ENCODE measurements around the gene SORCS2.

Gene SORCS2

GRCh38 chr4:7322166-7322991 is 130.0 kb downstream of the SORCS2 start:
- DNase-seq (no peak), ATAC-seq (no peak)
- Mint-ChIP-seq H3K27me3 (peaks cover 18% of the 10 kb centered on the region), H3K27ac (no peak overlapping the region), H3K4me3 (no peak overlapping the region), H3K9me3 (peaks cover 5 to 33% of the 10 kb centered on the region in 2 donors), H3K4me1 (peaks cover 7% of the 10 kb centered on the region)

GRCh38 chr4:7323461-7323871 is 131.1 kb downstream of the SORCS2 start:
- Mint-ChIP-seq H3K4me3 (no peak overlapping the region), H3K27me3 (peaks cover 21% of the 10 kb centered on the region), H3K9me3 (peaks cover 5 to 27% of the 10 kb centered on the region in 2 donors), H3K4me1 (peaks cover 7% of the 10 kb centered on the region), H3K27ac (peak overlapping the region in 1 of 2 donors; percentile 20)
- no peak for DNase-seq
- ATAC-seq: no peak

- Mint-ChIP-seq H3K9me3 (peaks cover 5 to 21% of the 10 kb centered on the region in 2 donors), H3K4me3 (no peak overlapping the region), H3K4me1 (peaks cover 7% of the 10 kb centered on the region), H3K27me3 (peaks cover 21% of the 10 kb centered on the region), H3K27ac (peak overlapping the region in 1 of 2 donors; percentile 20)
- peak; percentile 36 for ATAC-seq
- no peak for DNase-seq
Measured at GRCh38 chr4:7323872-7324650, 131.7 kb downstream of the SORCS2 start.

GRCh38 chr4:7324651-7325121 is 132.3 kb downstream of the SORCS2 start:
- no peak for DNase-seq
- Mint-ChIP-seq H3K27ac (no peak overlapping the region), H3K9me3 (peaks cover 5 to 20% of the 10 kb centered on the region in 2 donors), H3K4me3 (no peak overlapping the region), H3K27me3 (peaks cover 21% of the 10 kb centered on the region), H3K4me1 (peaks cover 7% of the 10 kb centered on the region)
- ATAC-seq: peak; percentile 52

DNA sequence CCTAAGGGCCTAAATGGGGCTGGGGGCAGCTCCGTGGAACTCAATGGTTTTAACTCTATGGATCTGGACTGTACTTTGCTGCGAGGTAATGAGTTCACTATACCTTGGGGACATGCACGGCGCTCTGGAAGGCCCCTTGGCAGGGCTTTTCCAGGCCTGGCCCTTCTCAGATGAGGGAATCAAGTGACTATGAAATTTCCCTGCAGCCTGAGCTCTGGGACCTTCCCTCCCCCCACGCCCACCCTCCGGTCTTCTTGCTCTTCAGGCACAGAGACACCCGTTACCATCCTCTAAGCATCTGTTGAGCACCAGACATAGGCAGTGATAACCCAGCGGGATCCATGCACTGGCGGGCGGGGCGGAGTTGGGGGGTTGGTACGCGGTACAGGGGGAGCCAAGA is 133.2 kb downstream of the SORCS2 start:
- DNase-seq (no peak), ATAC-seq (no peak)
- Mint-ChIP-seq H3K4me3 (no peak overlapping the region), H3K4me1 (peaks cover 7% of the 10 kb centered on the region), H3K27me3 (peaks cover 21% of the 10 kb centered on the region), H3K9me3 (peaks cover 0 to 13% of the 10 kb centered on the region in 2 donors), H3K27ac (no peak overlapping the region)

DNA sequence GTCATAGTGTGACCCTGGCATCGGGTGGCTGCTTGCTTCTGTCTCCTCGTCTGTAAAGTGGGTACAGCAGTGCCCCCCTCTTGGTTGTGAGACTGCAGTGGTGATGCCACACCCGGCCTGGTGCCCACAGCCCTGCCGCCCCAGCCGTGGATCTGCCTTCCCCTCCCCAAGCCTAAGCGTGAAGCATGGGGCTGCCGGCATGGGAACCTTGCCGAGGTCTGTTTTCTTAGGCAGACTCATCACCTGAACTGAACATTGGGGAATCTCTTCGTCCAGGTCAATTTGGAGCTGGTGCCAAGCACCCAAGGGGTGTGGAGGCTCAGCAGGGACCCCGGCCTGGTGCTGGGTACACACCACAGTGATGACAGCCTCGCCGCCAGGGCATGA is 134.0 kb downstream of the SORCS2 start:
- no peak overlapping the region for H3K27ac Mint-ChIP-seq
- peaks cover 7% of the 10 kb centered on the region for H3K4me1 Mint-ChIP-seq
- H3K4me3 Mint-ChIP-seq: no peak overlapping the region
- DNase-seq: no peak
- peaks cover 21% of the 10 kb centered on the region for H3K27me3 Mint-ChIP-seq
- H3K9me3 Mint-ChIP-seq: peaks cover 0 to 5% of the 10 kb centered on the region in 2 donors
- no peak for ATAC-seq

DNA sequence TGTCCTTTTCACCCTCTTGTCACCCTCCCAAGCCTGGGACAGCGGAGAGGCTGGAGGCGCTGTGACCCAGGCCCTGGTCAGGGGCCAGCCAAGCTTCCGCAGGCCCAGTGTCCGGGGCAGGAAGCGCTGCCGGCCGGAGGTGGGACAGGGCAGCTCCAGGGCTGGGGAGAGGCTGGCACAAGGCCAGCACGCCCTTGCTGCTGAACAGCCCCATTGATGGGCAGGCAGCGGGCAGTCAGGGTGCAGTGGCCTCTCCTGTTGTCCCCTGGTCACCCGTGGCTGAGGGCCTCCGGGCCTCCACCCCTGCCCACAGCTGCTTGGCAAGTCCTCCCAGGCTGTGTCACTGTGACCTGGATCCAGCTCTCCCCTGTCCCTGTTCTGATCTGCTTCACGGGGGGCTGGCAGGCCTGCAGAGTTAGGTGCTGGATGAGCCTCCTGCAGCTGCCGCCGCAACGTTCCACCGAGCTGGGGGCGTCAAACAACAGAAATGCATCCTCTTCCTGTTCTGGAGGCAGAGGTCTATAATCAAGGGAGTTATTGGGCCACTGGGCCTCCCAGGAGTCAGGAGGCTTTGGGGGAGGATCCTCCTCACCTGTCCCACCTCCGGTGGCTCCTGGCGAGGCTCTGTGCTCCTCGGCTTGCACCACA is 134.5 kb downstream of the SORCS2 start:
- Mint-ChIP-seq H3K9me3 (peaks cover 0 to under 1% of the 10 kb centered on the region in 2 donors), H3K27me3 (peaks cover 21% of the 10 kb centered on the region), H3K4me3 (no peak overlapping the region), H3K4me1 (peaks cover 7% of the 10 kb centered on the region), H3K27ac (no peak overlapping the region)
- ATAC-seq (no peak), DNase-seq (no peak)

GRCh38 chr4:7327341-7327885 is 135.1 kb downstream of the SORCS2 start:
- Mint-ChIP-seq H3K27ac (peak overlapping the region in 1 of 2 donors; percentile 78), H3K9me3 (no peaks in the 10 kb centered on the region), H3K27me3 (peaks cover 21% of the 10 kb centered on the region), H3K4me3 (no peak overlapping the region), H3K4me1 (peaks cover 7% of the 10 kb centered on the region)
- DNase-seq (no peak), ATAC-seq (no peak)

- peaks cover 20% of the 10 kb centered on the region for H3K27me3 Mint-ChIP-seq
- H3K9me3 Mint-ChIP-seq: no peaks in the 10 kb centered on the region
- DNase-seq: no peak
- no peak for ATAC-seq
- peaks cover 7% of the 10 kb centered on the region for H3K4me1 Mint-ChIP-seq
- no peak overlapping the region for H3K27ac Mint-ChIP-seq
- H3K4me3 Mint-ChIP-seq: no peak overlapping the region
Measured at GRCh38 chr4:7328162-7328912, 136.0 kb downstream of the SORCS2 start.

- ATAC-seq (no peak), DNase-seq (no peak)
- no peak overlapping the region for H3K4me3 Mint-ChIP-seq
- peaks cover 13% of the 10 kb centered on the region for H3K27me3 Mint-ChIP-seq
- H3K4me1 Mint-ChIP-seq: peaks cover 6% of the 10 kb centered on the region
- H3K27ac Mint-ChIP-seq: no peak overlapping the region
- H3K9me3 Mint-ChIP-seq: no peaks in the 10 kb centered on the region
Measured at GRCh38 chr4:7328913-7329638, 136.7 kb downstream of the SORCS2 start.

GRCh38 chr4:7330031-7330596 is 137.8 kb downstream of the SORCS2 start:
- Mint-ChIP-seq H3K27me3 (peaks cover 8% of the 10 kb centered on the region), H3K27ac (no peak overlapping the region), H3K4me1 (no peaks in the 10 kb centered on the region), H3K4me3 (no peak overlapping the region), H3K9me3 (no peaks in the 10 kb centered on the region)
- DNase-seq: no peak
- no peak for ATAC-seq

DNA sequence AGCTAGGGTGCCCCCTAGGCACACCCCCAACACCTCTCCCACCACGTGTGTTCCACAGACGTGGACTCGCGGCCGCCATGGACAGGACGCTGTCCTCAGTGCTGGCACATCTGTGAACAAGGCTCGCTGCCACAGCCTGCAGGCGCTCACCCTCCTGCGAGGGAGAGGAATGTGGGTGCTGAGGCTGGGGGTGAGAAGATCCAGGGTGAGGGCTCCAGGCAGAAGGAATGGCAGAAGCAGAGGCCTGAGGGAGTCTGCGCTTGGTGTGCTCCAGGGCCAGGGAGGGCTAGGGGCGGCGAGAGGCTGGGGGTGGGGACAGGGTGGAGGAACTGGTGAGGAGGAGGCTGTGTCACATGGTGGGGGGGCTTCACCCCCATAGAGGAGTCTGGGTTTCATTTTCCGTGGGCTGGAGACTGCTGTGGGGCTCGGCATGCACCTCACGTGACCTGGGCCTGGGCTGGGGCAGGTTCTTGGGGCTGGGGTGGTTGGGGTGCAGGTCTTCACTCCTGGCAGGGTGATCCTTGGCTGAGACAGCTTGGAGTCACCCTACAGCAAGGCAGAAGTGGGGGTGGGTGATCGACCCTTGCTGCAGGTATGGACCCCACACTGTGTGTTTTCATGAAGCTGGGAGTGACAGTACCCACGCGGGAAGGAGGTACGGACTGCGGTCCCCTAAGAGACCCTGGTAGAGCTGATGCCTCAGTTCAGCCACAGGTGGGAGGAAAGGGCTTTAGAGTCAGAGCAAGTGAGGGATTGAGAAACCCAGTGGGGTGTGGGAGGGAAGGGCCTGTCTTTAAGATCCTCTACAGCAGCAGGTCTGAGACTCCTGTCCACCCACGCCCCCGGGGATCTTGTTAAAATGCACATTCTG is 138.7 kb downstream of the SORCS2 start:
- Mint-ChIP-seq H3K4me3 (no peak overlapping the region), H3K27ac (no peak overlapping the region), H3K9me3 (no peaks in the 10 kb centered on the region), H3K4me1 (no peaks in the 10 kb centered on the region), H3K27me3 (peaks cover 8% of the 10 kb centered on the region)
- ATAC-seq (no peak), DNase-seq (no peak)

DNA sequence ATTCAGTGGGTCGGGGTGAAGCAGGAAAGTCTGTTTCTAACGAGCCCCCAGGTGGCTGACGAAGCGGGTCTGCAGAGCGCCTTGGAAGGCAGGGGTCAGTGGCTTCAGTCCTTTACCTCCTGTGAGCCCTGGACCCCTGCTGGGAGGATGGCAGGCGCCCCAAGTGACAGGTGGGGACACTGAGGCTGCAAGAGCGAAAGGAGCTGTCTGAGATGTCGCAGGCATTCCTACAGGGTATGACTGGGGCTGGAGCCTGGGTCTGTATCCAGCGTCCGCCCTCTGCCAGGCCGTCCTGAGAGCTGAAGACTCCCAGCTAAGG is 139.3 kb downstream of the SORCS2 start:
- H3K4me1 Mint-ChIP-seq: no peaks in the 10 kb centered on the region
- no peak overlapping the region for H3K4me3 Mint-ChIP-seq
- ATAC-seq (no peak), DNase-seq (no peak)
- peaks cover 8% of the 10 kb centered on the region for H3K27me3 Mint-ChIP-seq
- H3K27ac Mint-ChIP-seq: no peak overlapping the region
- H3K9me3 Mint-ChIP-seq: no peaks in the 10 kb centered on the region

Data from stimulated activated naive CD8-positive, alpha-beta T cell treated with anti-CD3 and anti-CD28 coated beads, Interleukin-15, amount 100 ng/mL, for 72 hours (primary cell).